22Rv1 (cell line): ENCODE data around the gene CTNND2.

Source experiments
- CTCF ChIP-seq: fragments of 450-650 bp; IDR thresholded peaks from 2 replicates; pipeline ENCODE4 v1.5.1; 2017; ENCODE audit warnings: mild to moderate bottlenecking
- ZFX ChIP-seq: fragments of 450-650 bp; IDR thresholded peaks from 2 replicates; pipeline ENCODE4 v1.6.1; 2017; ENCODE audit warnings: antibody characterized with exemption, borderline replicate concordance

GRCh38 chr5:11892832-11893231 lies 11.4 kb downstream of the CTNND2 start:
- no peak for TF ChIP-seq CTCF
- TF ChIP-seq ZFX: no peak
